ENCODE data around the gene PXDN.
"Not testable (repeated sequence)": the region's sequence is repeated elsewhere in the genome, so short reads cannot be mapped to it uniquely, and the experiment has no call there.

PXDN gene

GRCh38 chr2:1726558-1726957 lies 17.8 kb downstream of the PXDN start:
- H3K27me3 ChIP-seq (ENCODE audit: insufficient read depth, low read depth, severe bottlenecking): no peaks in the 10 kb centered on the region
- no peaks in the 10 kb centered on the region for H3K9me3 ChIP-seq (ENCODE audit: severe bottlenecking)
- no peak for DNase-seq
- no peak for TF ChIP-seq CTCF (IDR thresholded peaks at IDR 0.05; ENCODE audit: low read depth, low read length)
- no peak overlapping the region for H3K27ac ChIP-seq
- no peak overlapping the region for H3K4me3 ChIP-seq (ENCODE audit: low read depth, low read length)
- H3K36me3 ChIP-seq: no peaks in the 10 kb centered on the region

GRCh38 chr2:1724351-1724750 lies 20.0 kb downstream of the PXDN start:
- not testable (repeated sequence) for H3K27ac ChIP-seq; DNase-seq; H3K4me3 ChIP-seq (ENCODE audit: low read depth, low read length); H3K27me3 ChIP-seq (ENCODE audit: insufficient read depth, low read depth, severe bottlenecking); H3K9me3 ChIP-seq (ENCODE audit: severe bottlenecking); H3K36me3 ChIP-seq

GRCh38 chr2:1723397-1724042 lies 20.8 kb downstream of the PXDN start:
- Histone ChIP-seq H3K9me3 (ENCODE audit: severe bottlenecking) (no peaks in the 10 kb centered on the region), H3K4me3 (ENCODE audit: low read depth, low read length) (no peak overlapping the region), H3K36me3 (no peaks in the 10 kb centered on the region), H3K27ac (no peak overlapping the region), H3K27me3 (ENCODE audit: insufficient read depth, low read depth, severe bottlenecking) (no peaks in the 10 kb centered on the region)
- TF ChIP-seq CTCF (IDR thresholded peaks at IDR 0.05; ENCODE audit: low read depth, low read length): no peak
- DNase-seq: no peak

- Histone ChIP-seq H3K27me3 (ENCODE audit: insufficient read depth, low read depth, severe bottlenecking) (no peaks in the 10 kb centered on the region), H3K4me3 (ENCODE audit: low read depth, low read length) (no peak overlapping the region), H3K9me3 (ENCODE audit: severe bottlenecking) (peaks cover 2% of the 10 kb centered on the region), H3K36me3 (no peaks in the 10 kb centered on the region), H3K27ac (no peak overlapping the region)
- no peak for DNase-seq
- TF ChIP-seq CTCF (IDR thresholded peaks at IDR 0.05; ENCODE audit: low read depth, low read length): no peak
These were observed 21.6 kb downstream of the PXDN start for GRCh38 chr2:1722692-1723091.

GRCh38 chr2:1721706-1722646 lies 22.3 kb downstream of the PXDN start:
- TF ChIP-seq CTCF (IDR thresholded peaks at IDR 0.05; ENCODE audit: low read depth, low read length): no peak
- Histone ChIP-seq H3K9me3 (ENCODE audit: severe bottlenecking) (peaks cover 2% of the 10 kb centered on the region), H3K36me3 (no peaks in the 10 kb centered on the region), H3K27ac (no peak overlapping the region), H3K4me3 (ENCODE audit: low read depth, low read length) (no peak overlapping the region), H3K27me3 (ENCODE audit: insufficient read depth, low read depth, severe bottlenecking) (no peaks in the 10 kb centered on the region)
- no peak for DNase-seq

All from WERI-Rb-1 (cell line).